HFFc6 (cell line): ENCODE data around the gene PCDHA4. TPM values are rescaled to one million over a fixed set of nuclear protein-coding genes. Genes with fewer than 3 reads are reported as not detected.
A peak's percentile ranks its signal among the peaks of the same experiment; 100 is the strongest.
"Not testable (repeated sequence)": the region's sequence is repeated elsewhere in the genome, so short reads cannot be mapped to it uniquely, and the experiment has no call there.

Experiments used
- DNase-seq: peaks from one replicate; pipeline ENCODE4 v3.0.0-alpha.2; 2018
- H3K27ac Mint-ChIP-seq: 2 replicates; pipeline ENCODE4 v1.8.0; 2020; ENCODE audit warnings: mild to moderate bottlenecking, mixed read lengths
- H3K27me3 Mint-ChIP-seq: 2 replicates; pipeline ENCODE4 v1.8.0; 2021; ENCODE audit warnings: mild to moderate bottlenecking, moderate library complexity, mixed read lengths; ENCODE audit not compliant: insufficient read depth
- H3K36me3 Mint-ChIP-seq: 2 replicates; pipeline ENCODE4 v1.8.0; 2021; ENCODE audit warnings: low read depth, mixed read lengths
- H3K4me1 Mint-ChIP-seq: 2 replicates; pipeline ENCODE4 v1.8.0; 2020; ENCODE audit warnings: low read depth, mixed read lengths
- H3K4me3 Mint-ChIP-seq: 2 replicates; pipeline ENCODE4 v1.8.0; 2020; ENCODE audit warnings: mild to moderate bottlenecking, moderate library complexity, mixed read lengths
- H3K9me3 Mint-ChIP-seq: 2 replicates; pipeline ENCODE4 v1.8.0; 2020; ENCODE audit warnings: mild to moderate bottlenecking, mixed read lengths
- total RNA-seq, 6 experiments: library from RNA; stranded (reverse); fragmentation: NEBNext Ultra II Directional; extraction: Animal tissue kit (Norgen Biotek cat#: 25700); gene quantifications; 2 replicates in 1 of 6; 3 replicates in 5 of 6; pipeline ENCODE4 v1.2.3, GENCODE V29; 2021
- TF ChIP-seq, protein P1 (sequence below): fragments of 200-600 bp; sonication (generic); IDR thresholded peaks from 2 replicates; pipeline ENCODE4 v1.5.0; 2021; ENCODE audit warnings: antibody characterized with exemption, mild to moderate bottlenecking

Gene PCDHA4
- total RNA-seq, 6 experiments from 2014 or later, result 0.05 TPM; not detected in 5

DNA sequence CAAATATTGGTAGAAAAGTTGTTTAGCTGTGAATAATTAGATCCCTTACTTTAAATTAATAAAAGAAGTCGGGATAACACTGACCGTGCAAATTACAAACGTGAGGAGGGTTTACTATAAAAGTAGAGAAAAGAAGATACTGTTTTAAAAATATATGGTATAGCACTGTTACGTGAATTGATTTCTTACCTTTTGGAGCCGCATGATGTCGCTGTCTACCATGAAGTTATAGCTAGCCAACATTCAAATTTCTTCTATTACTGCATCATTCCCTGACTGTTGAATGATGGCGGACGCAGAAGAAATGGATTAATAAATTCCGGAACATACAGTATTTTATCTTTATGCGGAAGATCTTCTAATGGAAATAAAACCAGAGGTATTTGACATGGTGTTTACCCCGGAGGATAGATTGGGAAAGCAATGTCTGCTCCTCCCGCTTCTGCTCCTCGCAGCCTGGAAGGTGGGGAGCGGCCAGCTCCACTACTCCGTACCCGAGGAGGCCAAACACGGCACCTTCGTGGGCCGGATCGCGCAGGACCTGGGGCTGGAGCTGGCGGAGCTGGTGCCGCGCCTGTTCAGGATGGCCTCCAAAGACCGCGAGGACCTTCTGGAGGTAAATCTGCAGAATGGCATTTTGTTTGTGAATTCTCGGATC lies 21.0 kb downstream of the PCDHA4 start, which contains the start of gene PCDHA6:
TSS of gene PCDHA6 (plus strand) at position 257 of the 658 bp plus-strand sequence. CDS start at position 389, 132 bp downstream.
- peaks cover 16% of the 10 kb centered on the region for H3K9me3 Mint-ChIP-seq
- DNase-seq, result no peak
- TF ChIP-seq, protein P1, sequence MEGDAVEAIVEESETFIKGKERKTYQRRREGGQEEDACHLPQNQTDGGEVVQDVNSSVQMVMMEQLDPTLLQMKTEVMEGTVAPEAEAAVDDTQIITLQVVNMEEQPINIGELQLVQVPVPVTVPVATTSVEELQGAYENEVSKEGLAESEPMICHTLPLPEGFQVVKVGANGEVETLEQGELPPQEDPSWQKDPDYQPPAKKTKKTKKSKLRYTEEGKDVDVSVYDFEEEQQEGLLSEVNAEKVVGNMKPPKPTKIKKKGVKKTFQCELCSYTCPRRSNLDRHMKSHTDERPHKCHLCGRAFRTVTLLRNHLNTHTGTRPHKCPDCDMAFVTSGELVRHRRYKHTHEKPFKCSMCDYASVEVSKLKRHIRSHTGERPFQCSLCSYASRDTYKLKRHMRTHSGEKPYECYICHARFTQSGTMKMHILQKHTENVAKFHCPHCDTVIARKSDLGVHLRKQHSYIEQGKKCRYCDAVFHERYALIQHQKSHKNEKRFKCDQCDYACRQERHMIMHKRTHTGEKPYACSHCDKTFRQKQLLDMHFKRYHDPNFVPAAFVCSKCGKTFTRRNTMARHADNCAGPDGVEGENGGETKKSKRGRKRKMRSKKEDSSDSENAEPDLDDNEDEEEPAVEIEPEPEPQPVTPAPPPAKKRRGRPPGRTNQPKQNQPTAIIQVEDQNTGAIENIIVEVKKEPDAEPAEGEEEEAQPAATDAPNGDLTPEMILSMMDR, result no peak
- no peak within 1 kb of the TSS for H3K27ac Mint-ChIP-seq
- H3K4me1 Mint-ChIP-seq, result no peaks in the 10 kb centered on the region
- no peak within 1 kb of the TSS for H3K4me3 Mint-ChIP-seq
- no peaks in the 10 kb centered on the region for H3K27me3 Mint-ChIP-seq
- peaks cover 9% of the 10 kb centered on the region; the same call in 1 of the 2 replicates for H3K36me3 Mint-ChIP-seq

DNA sequence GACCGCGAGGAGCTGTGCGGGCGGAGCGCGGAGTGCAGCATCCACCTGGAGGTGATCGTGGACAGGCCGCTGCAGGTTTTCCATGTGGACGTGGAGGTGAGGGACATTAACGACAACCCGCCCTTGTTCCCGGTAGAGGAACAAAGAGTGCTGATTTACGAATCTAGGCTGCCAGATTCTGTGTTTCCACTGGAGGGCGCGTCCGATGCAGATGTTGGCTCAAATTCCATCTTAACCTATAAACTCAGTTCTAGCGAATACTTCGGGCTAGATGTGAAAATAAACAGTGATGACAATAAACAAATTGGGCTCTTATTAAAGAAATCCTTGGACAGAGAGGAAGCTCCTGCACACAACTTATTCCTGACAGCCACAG lies 21.5 kb downstream of the PCDHA4 start:
- no peak overlapping the region for H3K4me3 Mint-ChIP-seq
- TF ChIP-seq, protein P1, result no peak
- no peak overlapping the region for H3K27ac Mint-ChIP-seq

DNA sequence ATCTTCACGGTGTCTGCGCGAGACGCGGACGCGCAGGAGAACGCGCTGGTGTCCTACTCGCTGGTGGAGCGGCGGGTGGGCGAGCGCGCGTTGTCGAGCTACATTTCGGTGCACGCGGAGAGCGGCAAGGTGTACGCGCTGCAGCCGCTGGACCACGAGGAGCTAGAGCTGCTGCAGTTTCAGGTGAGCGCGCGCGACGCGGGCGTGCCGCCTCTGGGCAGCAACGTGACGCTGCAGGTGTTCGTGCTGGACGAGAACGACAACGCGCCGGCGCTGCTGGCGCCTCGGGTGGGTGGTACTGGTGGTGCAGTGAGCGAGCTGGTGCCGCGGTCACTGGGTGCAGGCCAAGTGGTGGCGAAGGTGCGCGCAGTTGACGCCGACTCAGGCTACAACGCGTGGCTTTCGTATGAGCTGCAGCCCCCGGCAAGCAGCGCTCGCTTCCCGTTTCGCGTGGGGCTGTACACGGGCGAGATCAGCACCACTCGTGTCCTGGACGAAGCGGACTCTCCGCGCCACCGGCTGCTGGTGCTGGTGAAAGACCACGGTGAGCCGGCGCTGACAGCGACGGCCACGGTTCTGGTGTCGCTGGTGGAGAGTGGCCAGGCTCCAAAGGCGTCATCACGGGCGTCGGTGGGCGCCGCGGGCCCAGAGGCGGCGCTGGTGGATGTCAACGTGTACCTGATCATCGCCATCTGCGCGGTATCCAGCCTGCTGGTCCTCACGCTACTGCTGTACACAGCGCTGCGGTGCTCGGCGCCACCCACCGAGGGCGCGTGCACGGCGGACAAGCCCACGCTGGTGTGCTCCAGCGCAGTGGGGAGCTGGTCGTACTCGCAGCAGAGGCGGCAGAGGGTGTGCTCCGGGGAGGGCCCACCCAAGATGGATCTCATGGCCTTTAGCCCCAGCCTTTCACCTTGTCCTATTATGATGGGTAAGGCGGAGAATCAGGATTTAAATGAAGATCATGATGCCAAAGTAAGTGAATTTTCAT lies 22.9 kb downstream of the PCDHA4 start:
- H3K27ac Mint-ChIP-seq, H3K4me1 Mint-ChIP-seq, H3K27me3 Mint-ChIP-seq, H3K4me3 Mint-ChIP-seq, DNase-seq: not testable (repeated sequence)
- Mint-ChIP-seq H3K9me3 (peaks cover 14% of the 10 kb centered on the region), H3K36me3 (peaks cover 15% of the 10 kb centered on the region)

More for the DNA sequence above, 21.5 kb downstream of the PCDHA4 start:
- Mint-ChIP-seq H3K4me1 (no peaks in the 10 kb centered on the region), H3K9me3 (peaks cover 14% of the 10 kb centered on the region), H3K36me3 (peaks cover 9% of the 10 kb centered on the region; the same call in 1 of the 2 replicates), H3K27me3 (no peaks in the 10 kb centered on the region)
- DNase-seq, result no peak

DNA sequence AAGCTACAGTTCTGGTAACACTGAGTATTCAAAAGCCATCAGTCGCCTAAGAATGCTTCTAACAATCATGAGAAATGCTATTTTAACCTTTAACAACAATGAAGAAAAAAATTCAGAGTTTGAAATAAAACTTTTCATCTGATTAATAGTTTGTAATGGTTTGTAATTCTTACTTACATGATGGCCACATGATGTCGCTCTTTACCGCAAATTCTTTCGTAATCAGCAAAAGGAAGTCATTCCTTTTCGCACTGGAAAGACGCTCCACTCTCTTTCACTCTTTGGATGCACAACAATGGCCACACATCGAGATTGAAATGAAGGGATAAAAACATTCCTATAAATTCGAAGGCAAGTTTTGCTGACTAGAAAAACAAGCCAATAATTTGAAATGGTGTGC lies 27.1 kb downstream of the PCDHA4 start, which contains the start of gene PCDHA7:
TSS of gene PCDHA7 (plus strand) at position 277 of the 400 bp plus-strand sequence. CDS start at position 392, 115 bp downstream.
- no peak within 1 kb of the TSS for H3K27ac Mint-ChIP-seq
- DNase-seq, result peak; percentile 3
- H3K4me3 Mint-ChIP-seq, result peak within 1 kb of the TSS; percentile 75
- H3K4me1 Mint-ChIP-seq, result no peaks in the 10 kb centered on the region
- H3K9me3 Mint-ChIP-seq, result 0 out of 2 replicates have a peak, but pooled peaks cover under 1% of the 10 kb centered on the region
- no peaks in the 10 kb centered on the region; the same call in 1 of the 2 replicates for H3K27me3 Mint-ChIP-seq
- peaks cover 8% of the 10 kb centered on the region; the same call in 1 of the 2 replicates for H3K36me3 Mint-ChIP-seq
- TF ChIP-seq, protein P1, result peak; percentile 35; the same call in 1 of the 2 replicates

DNA sequence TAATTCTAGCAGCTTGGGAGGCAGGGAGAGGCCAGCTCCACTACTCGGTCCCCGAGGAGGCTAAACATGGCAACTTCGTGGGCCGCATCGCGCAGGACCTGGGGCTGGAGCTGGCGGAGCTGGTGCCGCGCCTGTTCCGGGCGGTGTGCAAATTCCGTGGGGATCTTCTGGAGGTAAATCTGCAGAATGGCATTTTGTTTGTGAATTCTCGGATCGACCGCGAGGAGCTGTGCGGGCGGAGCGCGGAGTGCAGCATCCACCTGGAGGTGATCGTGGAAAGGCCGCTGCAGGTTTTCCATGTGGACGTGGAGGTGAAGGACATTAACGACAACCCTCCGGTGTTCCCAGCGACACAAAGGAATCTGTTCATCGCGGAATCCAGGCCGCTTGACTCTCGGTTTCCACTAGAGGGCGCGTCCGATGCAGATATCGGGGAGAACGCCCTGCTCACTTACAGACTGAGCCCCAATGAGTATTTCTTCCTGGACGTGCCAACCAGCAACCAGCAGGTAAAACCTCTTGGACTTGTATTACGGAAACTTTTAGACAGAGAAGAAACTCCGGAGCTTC lies 27.7 kb downstream of the PCDHA4 start:
- not testable (repeated sequence) for H3K27ac Mint-ChIP-seq, H3K9me3 Mint-ChIP-seq, H3K4me1 Mint-ChIP-seq, DNase-seq, H3K27me3 Mint-ChIP-seq, H3K36me3 Mint-ChIP-seq
- peak overlapping the region; percentile 75 for H3K4me3 Mint-ChIP-seq
